HEK293 (cell line): ENCODE measurements around the gene SPACA7.

ENCODE experiments used
- CTCF ChIA-PET: fragments of 350-600 bp; formaldehyde crosslinking; extraction: SDS; loops from one replicate; lab custom pipeline; 2021; ENCODE audit warnings: antibody characterized with exemption; lab: Yijun Ruan, JAX
- POLR2A ChIA-PET: fragments of 300-600 bp; formaldehyde crosslinking; extraction: SDS; loops from one replicate; lab custom pipeline; 2020; ENCODE audit warnings: antibody characterized with exemption, inconsistent platforms; lab: Yijun Ruan, JAX
- H3K27ac ChIP-seq: fragments of 200-500 bp; sonication (Bioruptor generic); 2 replicates; pipeline ENCODE4 v1.5.1; 2014; ENCODE audit warnings: low read depth, low read length, control low read depth, inconsistent platforms; ENCODE audit errors: extremely low read depth
- H3K36me3 ChIP-seq, 2 experiments: fragments of 200-500 bp in 1 of 2; sonication (Bioruptor generic) in 1 of 2; 1 replicate in 1 of 2; 2 replicates in 1 of 2; pipeline ENCODE4 v1.5.1; 2014 to 2017; ENCODE audit warnings: inconsistent platforms in 2 of 2, low read length in 2 of 2; ENCODE audit not compliant: control insufficient read depth in 2 of 2, insufficient read depth in 1 of 2
- H3K4me1 ChIP-seq: fragments of 200-500 bp; sonication (Bioruptor generic); 2 replicates; pipeline ENCODE4 v1.5.1; 2014; ENCODE audit warnings: mild to moderate bottlenecking, low read length, inconsistent platforms; ENCODE audit not compliant: control insufficient read depth, insufficient read depth
- H3K4me3 ChIP-seq: 2 replicates; pipeline ENCODE4 v1.5.1; 2011; ENCODE audit warnings: low read depth, mild to moderate bottlenecking, control low read depth, low read length, moderate library complexity
- H3K9me3 ChIP-seq: fragments of 200-500 bp; sonication (Bioruptor generic); 2 replicates; pipeline ENCODE4 v1.5.1; 2014; ENCODE audit warnings: low read depth, low read length, inconsistent platforms; ENCODE audit not compliant: control insufficient read depth, insufficient read depth
- FEZF1 ChIP-seq: fragments of 450-650 bp; formaldehyde crosslinking; IDR thresholded peaks from 2 replicates; pipeline ENCODE4 v1.5.1; 2016; ENCODE audit warnings: missing biosample characterization, missing genetic modification characterization
- GLI2 ChIP-seq: fragments of 450-650 bp; formaldehyde crosslinking; IDR thresholded peaks from 2 replicates; pipeline ENCODE4; 2017; ENCODE audit warnings: missing biosample characterization, missing genetic modification characterization, low read depth, borderline replicate concordance
- HOXC10 ChIP-seq: sonication (generic); formaldehyde crosslinking; IDR thresholded peaks from 2 replicates; pipeline ENCODE4 v1.8.1; 2023; ENCODE audit warnings: mild to moderate bottlenecking, missing genetic modification reagents
- KLF16 ChIP-seq: fragments of 450-650 bp; formaldehyde crosslinking; IDR thresholded peaks from 2 replicates; pipeline ENCODE4 v1.5.1; 2017; ENCODE audit warnings: missing biosample characterization, missing genetic modification characterization
- MZF1 ChIP-seq: fragments of 450-650 bp; formaldehyde crosslinking; IDR thresholded peaks from 2 replicates; pipeline ENCODE4 v1.5.1; 2017; ENCODE audit warnings: missing biosample characterization, missing genetic modification characterization, borderline replicate concordance
- ZBTB48 ChIP-seq: fragments of 450-650 bp; formaldehyde crosslinking; IDR thresholded peaks from 2 replicates; pipeline ENCODE4 v1.5.1; 2016; ENCODE audit warnings: missing biosample characterization, missing genetic modification characterization
- ZNF169 ChIP-seq: fragments of 450-650 bp; formaldehyde crosslinking; IDR thresholded peaks from 2 replicates; pipeline ENCODE4 v1.5.1; 2016; ENCODE audit warnings: missing biosample characterization, missing genetic modification characterization
- ZNF174 ChIP-seq: fragments of 450-650 bp; formaldehyde crosslinking; IDR thresholded peaks from 2 replicates; pipeline ENCODE4 v1.5.0; 2017; ENCODE audit warnings: missing biosample characterization, mild to moderate bottlenecking, missing genetic modification characterization
- ZNF2 ChIP-seq: fragments of 450-650 bp; formaldehyde crosslinking; IDR thresholded peaks from 2 replicates; pipeline ENCODE4 v1.5.1; 2016; ENCODE audit warnings: missing biosample characterization, missing genetic modification characterization
- ZNF248 ChIP-seq: fragments of 450-650 bp; formaldehyde crosslinking; IDR thresholded peaks from 2 replicates; pipeline ENCODE4 v1.5.1; 2017; ENCODE audit warnings: missing biosample characterization, missing genetic modification characterization
- ZNF433 ChIP-seq: fragments of 450-650 bp; formaldehyde crosslinking; IDR thresholded peaks from 2 replicates; pipeline ENCODE4 v1.5.1; 2016; ENCODE audit warnings: missing biosample characterization, missing genetic modification characterization, low read depth
- ZNF514 ChIP-seq: fragments of 450-650 bp; formaldehyde crosslinking; IDR thresholded peaks from 2 replicates; pipeline ENCODE4 v1.5.1; 2016; ENCODE audit warnings: missing biosample characterization, missing genetic modification characterization
- ZNF521 ChIP-seq: fragments of 450-650 bp; formaldehyde crosslinking; IDR thresholded peaks from 2 replicates; pipeline ENCODE4 v1.5.1; 2017; ENCODE audit warnings: missing biosample characterization, mild to moderate bottlenecking, missing genetic modification characterization
- ZNF529 ChIP-seq: fragments of 450-650 bp; formaldehyde crosslinking; IDR thresholded peaks from 2 replicates; pipeline ENCODE4 v1.5.1; 2017; ENCODE audit warnings: missing genetic modification characterization, missing biosample characterization; ENCODE audit not compliant: insufficient replicate concordance
- ZNF530 ChIP-seq: fragments of 450-650 bp; formaldehyde crosslinking; IDR thresholded peaks from 2 replicates; pipeline ENCODE4 v1.5.1; 2016; ENCODE audit warnings: low read depth, missing biosample characterization, missing genetic modification characterization
- ZNF549 ChIP-seq: fragments of 450-650 bp; IDR thresholded peaks from 2 replicates; pipeline ENCODE4 v1.5.1; 2018; ENCODE audit warnings: missing biosample characterization, missing genetic modification characterization, mild to moderate bottlenecking, inconsistent platforms, moderate library complexity
- ZNF558 ChIP-seq: fragments of 450-650 bp; formaldehyde crosslinking; IDR thresholded peaks from 2 replicates; pipeline ENCODE4 v1.5.1; 2016; ENCODE audit warnings: missing biosample characterization, missing genetic modification characterization
- ZNF600 ChIP-seq: fragments of 450-650 bp; formaldehyde crosslinking; IDR thresholded peaks from 2 replicates; pipeline ENCODE4 v1.5.1; 2016; ENCODE audit warnings: missing biosample characterization, missing genetic modification characterization
- ZNF623 ChIP-seq: fragments of 450-650 bp; formaldehyde crosslinking; IDR thresholded peaks from 2 replicates; pipeline ENCODE4 v1.5.1; 2016; ENCODE audit warnings: missing biosample characterization, missing genetic modification characterization
- ZNF701 ChIP-seq: fragments of 450-650 bp; formaldehyde crosslinking; IDR thresholded peaks from 2 replicates; pipeline ENCODE4 v1.5.1; 2016; ENCODE audit warnings: missing biosample characterization, missing genetic modification characterization
- ZNF792 ChIP-seq: fragments of 450-650 bp; formaldehyde crosslinking; IDR thresholded peaks from 2 replicates; pipeline ENCODE4 v1.5.1; 2016; ENCODE audit warnings: missing biosample characterization, missing genetic modification characterization
- ZXDB ChIP-seq: fragments of 450-650 bp; formaldehyde crosslinking; IDR thresholded peaks from 2 replicates; pipeline ENCODE4 v1.5.1; 2016; ENCODE audit warnings: missing biosample characterization, missing genetic modification characterization
- TF ChIP-seq, protein P1 (sequence below): fragments of 450-650 bp; formaldehyde crosslinking; IDR thresholded peaks from 2 replicates; pipeline ENCODE4 v1.5.1; 2017; ENCODE audit warnings: missing biosample characterization, mild to moderate bottlenecking, missing genetic modification characterization, moderate library complexity
- TF ChIP-seq, protein P2 (sequence below): fragments of 450-650 bp; formaldehyde crosslinking; IDR thresholded peaks from 2 replicates; pipeline ENCODE4; 2016; ENCODE audit warnings: missing biosample characterization, missing genetic modification characterization
- TF ChIP-seq, protein P3 (sequence below): fragments of 450-650 bp; formaldehyde crosslinking; optimal IDR thresholded peaks from 2 replicates; pipeline ENCODE3; 2016; ENCODE audit warnings: missing biosample characterization, mild to moderate bottlenecking, missing genetic modification characterization
- TF ChIP-seq, protein P4 (sequence below): fragments of 450-650 bp; formaldehyde crosslinking; IDR thresholded peaks from 2 replicates; pipeline ENCODE4 v1.5.1; 2016; ENCODE audit warnings: missing biosample characterization, missing genetic modification characterization

SPACA7 gene, protein sequence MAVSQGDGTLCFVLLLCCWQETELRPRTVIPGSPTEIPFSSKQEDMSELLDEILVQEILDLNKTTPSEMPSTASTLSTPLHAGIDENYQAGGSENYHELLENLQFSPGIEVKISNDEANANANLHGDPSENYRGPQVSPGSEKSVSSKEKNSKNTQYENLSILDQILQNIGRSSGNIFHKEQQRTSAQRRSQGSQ

DNA sequence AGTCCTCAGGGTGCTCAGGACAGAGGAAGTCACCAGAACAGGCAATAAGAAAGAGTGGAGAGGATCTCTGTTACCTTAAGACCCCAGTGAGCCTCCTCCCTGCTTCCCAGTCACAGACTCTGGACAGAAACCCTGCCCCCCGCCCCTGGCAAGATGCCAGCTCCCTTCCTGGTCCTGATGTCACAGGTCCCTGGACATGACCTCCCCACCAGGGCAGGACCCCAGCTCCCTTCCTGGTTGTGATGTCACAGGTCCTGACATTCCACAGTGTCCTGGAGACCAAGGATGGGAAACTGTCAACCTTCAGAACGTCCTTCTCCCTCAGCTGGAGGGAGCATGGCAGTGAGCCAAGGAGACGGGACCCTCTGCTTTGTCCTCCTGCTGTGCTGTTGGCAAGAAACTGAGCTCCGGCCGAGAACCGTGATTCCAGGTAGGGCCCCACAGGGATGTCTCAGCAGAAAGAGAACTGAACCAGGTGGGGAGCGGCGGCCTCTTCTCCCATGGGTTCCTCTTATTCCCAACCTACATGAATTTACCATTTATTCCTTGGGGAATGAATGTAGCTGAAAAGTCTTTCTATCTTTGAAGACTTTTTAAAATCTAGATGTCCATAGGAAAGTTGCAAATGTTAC, at the start of gene SPACA7:
Gene SPACA7 (plus strand): TSS at position 306 of the 632 bp plus-strand sequence. CDS start 31 bp downstream, at position 337.
- H3K36me3 ChIP-seq = no peaks in the 10 kb centered on the region
- H3K4me1 ChIP-seq = no peaks in the 10 kb centered on the region
- POLR2A ChIA-PET = no interaction called here
- no peak within 1 kb of the TSS for H3K4me3 ChIP-seq
- no peak within 1 kb of the TSS for H3K27ac ChIP-seq
- CTCF ChIA-PET = no interaction called here
- TF ChIP-seq GLI2 (tag by site-specific recombination) (no peak), ZNF530 (tag by site-specific recombination) (no peak), ZNF433 (tag by site-specific recombination) (no peak), ZNF792 (tag by site-specific recombination) (no peak), ZNF529 (tag by site-specific recombination) (no peak), ZXDB (tag by site-specific recombination) (no peak)
- H3K9me3 ChIP-seq = no peaks in the 10 kb centered on the region

DNA sequence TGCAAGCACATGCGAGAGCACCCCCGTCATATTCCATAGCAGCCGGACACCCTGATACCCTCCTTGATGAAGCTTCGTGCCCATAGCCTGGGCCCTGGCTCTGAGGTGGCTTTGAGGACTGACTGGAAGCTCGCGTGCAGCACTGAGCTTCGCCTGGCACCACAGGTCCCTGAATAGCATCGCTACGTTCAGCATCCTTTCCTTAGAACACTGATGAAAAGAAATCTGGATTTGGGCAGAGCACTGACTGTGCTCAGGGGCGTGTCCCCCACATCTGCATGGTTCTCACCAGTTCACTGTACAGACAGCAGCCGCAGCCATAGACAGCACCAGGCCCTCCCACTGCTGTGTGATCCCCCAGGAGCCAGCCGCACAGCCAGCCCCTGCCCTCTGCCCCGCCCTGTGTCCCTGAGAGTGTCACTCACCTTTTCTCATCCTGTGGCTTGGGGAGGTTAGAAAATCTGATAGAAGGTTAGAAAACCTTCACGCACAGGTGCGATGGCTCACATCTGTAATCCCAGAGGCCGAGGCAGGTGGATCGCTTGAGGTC, 49.3 kb upstream of the SPACA7 start:
- Histone ChIP-seq H3K27ac (no peak overlapping the region), H3K4me3 (no peak overlapping the region)
- POLR2A ChIA-PET = no interaction called here
- TF ChIP-seq ZNF623 (tag by site-specific recombination) (no peak), ZNF549 (tag by site-specific recombination) (no peak), ZNF701 (no peak), ZNF521 (tag by site-specific recombination) (no peak), ZBTB48 (tag by site-specific recombination) (no peak)
- TF ChIP-seq, protein P1, sequence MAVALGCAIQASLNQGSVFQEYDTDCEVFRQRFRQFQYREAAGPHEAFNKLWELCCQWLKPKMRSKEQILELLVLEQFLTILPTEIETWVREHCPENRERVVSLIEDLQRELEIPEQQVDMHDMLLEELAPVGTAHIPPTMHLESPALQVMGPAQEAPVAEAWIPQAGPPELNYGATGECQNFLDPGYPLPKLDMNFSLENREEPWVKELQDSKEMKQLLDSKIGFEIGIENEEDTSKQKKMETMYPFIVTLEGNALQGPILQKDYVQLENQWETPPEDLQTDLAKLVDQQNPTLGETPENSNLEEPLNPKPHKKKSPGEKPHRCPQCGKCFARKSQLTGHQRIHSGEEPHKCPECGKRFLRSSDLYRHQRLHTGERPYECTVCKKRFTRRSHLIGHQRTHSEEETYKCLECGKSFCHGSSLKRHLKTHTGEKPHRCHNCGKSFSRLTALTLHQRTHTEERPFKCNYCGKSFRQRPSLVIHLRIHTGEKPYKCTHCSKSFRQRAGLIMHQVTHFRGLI (tag by site-specific recombination) = no peak
- TF ChIP-seq, all 188 proteins: peak for 0
- no peaks in the 10 kb centered on the region for H3K36me3 ChIP-seq
- CTCF ChIA-PET = no interaction called here
- H3K4me1 ChIP-seq = no peaks in the 10 kb centered on the region
- no peaks in the 10 kb centered on the region for H3K9me3 ChIP-seq

DNA sequence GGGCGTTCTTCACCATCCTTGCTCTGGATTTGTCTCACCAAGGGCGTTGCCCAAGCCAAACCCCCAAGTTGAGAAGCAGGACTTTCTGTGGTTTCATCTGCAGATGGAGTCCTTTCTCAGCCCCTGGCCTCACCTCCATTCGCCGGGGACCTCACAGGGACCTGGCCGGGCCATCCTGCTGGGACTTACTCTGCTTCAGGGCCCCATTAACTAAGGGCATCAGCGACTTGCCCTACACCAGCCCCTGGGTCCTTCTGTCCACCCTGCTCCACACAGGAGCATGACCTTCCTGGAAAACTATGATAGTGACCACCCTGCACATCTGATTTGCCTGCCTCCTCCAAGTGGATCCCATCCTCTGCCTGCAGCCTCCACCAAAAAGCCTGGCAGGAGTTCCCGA, 47.2 kb upstream of the SPACA7 start:
- Histone ChIP-seq H3K9me3 (no peaks in the 10 kb centered on the region), H3K36me3 (no peaks in the 10 kb centered on the region), H3K27ac (no peak overlapping the region), H3K4me3 (no peak overlapping the region), H3K4me1 (no peaks in the 10 kb centered on the region)
- ChIA-PET POLR2A (no interaction called here), CTCF (no interaction called here)
- TF ChIP-seq ZNF2 (tag by site-specific recombination) (no peak), MZF1 (tag by site-specific recombination) (no peak), KLF16 (tag by site-specific recombination) (no peak), ZNF514 (tag by site-specific recombination) (no peak), HOXC10 (CRISPR knock-in tag) (no peak), ZNF169 (tag by site-specific recombination) (no peak), FEZF1 (tag by site-specific recombination) (no peak), ZNF600 (tag by site-specific recombination) (no peak), ZNF248 (tag by site-specific recombination) (no peak), ZNF174 (tag by site-specific recombination) (no peak), ZNF558 (tag by site-specific recombination) (no peak)
- TF ChIP-seq, protein P2, sequence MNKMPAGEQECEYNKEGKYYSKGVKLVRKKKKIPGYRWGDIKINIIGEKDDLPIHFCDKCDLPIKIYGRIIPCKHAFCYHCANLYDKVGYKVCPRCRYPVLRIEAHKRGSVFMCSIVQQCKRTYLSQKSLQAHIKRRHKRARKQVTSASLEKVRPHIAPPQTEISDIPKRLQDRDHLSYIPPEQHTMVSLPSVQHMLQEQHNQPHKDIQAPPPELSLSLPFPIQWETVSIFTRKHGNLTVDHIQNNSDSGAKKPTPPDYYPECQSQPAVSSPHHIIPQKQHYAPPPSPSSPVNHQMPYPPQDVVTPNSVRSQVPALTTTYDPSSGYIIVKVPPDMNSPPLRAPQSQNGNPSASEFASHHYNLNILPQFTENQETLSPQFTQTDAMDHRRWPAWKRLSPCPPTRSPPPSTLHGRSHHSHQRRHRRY (tag by site-specific recombination) = no peak
- TF ChIP-seq, protein P3, sequence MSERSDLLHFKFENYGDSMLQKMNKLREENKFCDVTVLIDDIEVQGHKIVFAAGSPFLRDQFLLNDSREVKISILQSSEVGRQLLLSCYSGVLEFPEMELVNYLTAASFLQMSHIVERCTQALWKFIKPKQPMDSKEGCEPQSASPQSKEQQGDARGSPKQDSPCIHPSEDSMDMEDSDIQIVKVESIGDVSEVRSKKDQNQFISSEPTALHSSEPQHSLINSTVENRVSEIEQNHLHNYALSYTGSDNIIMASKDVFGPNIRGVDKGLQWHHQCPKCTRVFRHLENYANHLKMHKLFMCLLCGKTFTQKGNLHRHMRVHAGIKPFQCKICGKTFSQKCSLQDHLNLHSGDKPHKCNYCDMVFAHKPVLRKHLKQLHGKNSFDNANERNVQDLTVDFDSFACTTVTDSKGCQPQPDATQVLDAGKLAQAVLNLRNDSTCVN (tag by site-specific recombination) = no peak
- TF ChIP-seq, protein P4, sequence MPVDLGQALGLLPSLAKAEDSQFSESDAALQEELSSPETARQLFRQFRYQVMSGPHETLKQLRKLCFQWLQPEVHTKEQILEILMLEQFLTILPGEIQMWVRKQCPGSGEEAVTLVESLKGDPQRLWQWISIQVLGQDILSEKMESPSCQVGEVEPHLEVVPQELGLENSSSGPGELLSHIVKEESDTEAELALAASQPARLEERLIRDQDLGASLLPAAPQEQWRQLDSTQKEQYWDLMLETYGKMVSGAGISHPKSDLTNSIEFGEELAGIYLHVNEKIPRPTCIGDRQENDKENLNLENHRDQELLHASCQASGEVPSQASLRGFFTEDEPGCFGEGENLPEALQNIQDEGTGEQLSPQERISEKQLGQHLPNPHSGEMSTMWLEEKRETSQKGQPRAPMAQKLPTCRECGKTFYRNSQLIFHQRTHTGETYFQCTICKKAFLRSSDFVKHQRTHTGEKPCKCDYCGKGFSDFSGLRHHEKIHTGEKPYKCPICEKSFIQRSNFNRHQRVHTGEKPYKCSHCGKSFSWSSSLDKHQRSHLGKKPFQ (tag by site-specific recombination) = no peak
